ENCODE data around the gene DHCR24.
"Not testable (repeated sequence)": the region's sequence is repeated elsewhere in the genome, so short reads cannot be mapped to it uniquely, and the experiment has no call there.

DHCR24 gene

GRCh38 chr1:54886724-54887664 lies at the start of gene DHCR24:
Gene DHCR24, minus strand, starts transcription at chr1:54887195. Its CDS starts 76 bp downstream, at chr1:54887119.
- DNase-seq (ENCODE audit: low read depth in 3 of 3) = peak; percentile 62 to 77 (median 65)

- DNase-seq (ENCODE audit: low read depth in 3 of 3) = no peak
Measured at GRCh38 chr1:54936791-54937190, 49.8 kb upstream of the DHCR24 start.

- no peak for DNase-seq (ENCODE audit: low read depth in 3 of 3)
Measured at GRCh38 chr1:54934869-54935268, 47.9 kb upstream of the DHCR24 start.

- not testable (repeated sequence) for DNase-seq (ENCODE audit: low read depth in 3 of 3)
Measured at GRCh38 chr1:54934081-54934480, 47.1 kb upstream of the DHCR24 start.

GRCh38 chr1:54931275-54931840 lies 44.4 kb upstream of the DHCR24 start:
- no peak for DNase-seq (ENCODE audit: low read depth in 3 of 3)

GRCh38 chr1:54929700-54930099 lies 42.7 kb upstream of the DHCR24 start:
- DNase-seq (ENCODE audit: low read depth in 3 of 3) = no peak

GRCh38 chr1:54928327-54928726 lies 41.3 kb upstream of the DHCR24 start:
- DNase-seq (ENCODE audit: low read depth in 3 of 3) = no peak

- DNase-seq (ENCODE audit: low read depth in 3 of 3) = no peak
Measured at GRCh38 chr1:54927472-54928240, 40.7 kb upstream of the DHCR24 start.

GRCh38 chr1:54926970-54927369 lies 40.0 kb upstream of the DHCR24 start:
- no peak for DNase-seq (ENCODE audit: low read depth in 3 of 3)

- DNase-seq (ENCODE audit: low read depth in 3 of 3) = no peak
Measured at GRCh38 chr1:54922921-54923421, 36.0 kb upstream of the DHCR24 start.

GRCh38 chr1:54922040-54922761 lies 35.2 kb upstream of the DHCR24 start:
- DNase-seq (ENCODE audit: low read depth in 3 of 3) = no peak

- DNase-seq (ENCODE audit: low read depth in 3 of 3) = no peak
Measured at GRCh38 chr1:54919367-54920359, 32.7 kb upstream of the DHCR24 start.

- DNase-seq (ENCODE audit: low read depth in 3 of 3) = not testable (repeated sequence)
Measured at GRCh38 chr1:54911076-54911475, 24.1 kb upstream of the DHCR24 start.

GRCh38 chr1:54906586-54906985 lies 19.6 kb upstream of the DHCR24 start:
- no peak for DNase-seq (ENCODE audit: low read depth in 3 of 3)

GRCh38 chr1:54904476-54905048 lies 17.6 kb upstream of the DHCR24 start:
- DNase-seq (ENCODE audit: low read depth in 3 of 3) = no peak

- DNase-seq (ENCODE audit: low read depth in 3 of 3) = no peak
Measured at GRCh38 chr1:54894271-54894670, 7.3 kb upstream of the DHCR24 start.

GRCh38 chr1:54892586-54892985 lies 5.6 kb upstream of the DHCR24 start:
- DNase-seq (ENCODE audit: low read depth in 3 of 3) = no peak

- DNase-seq (ENCODE audit: low read depth in 3 of 3) = no peak
Measured at GRCh38 chr1:54889132-54889725, 2.2 kb upstream of the DHCR24 start.

GRCh38 chr1:54888080-54888733 lies 1.2 kb upstream of the DHCR24 start:
- no peak for DNase-seq (ENCODE audit: low read depth in 3 of 3)

Data from stimulated activated CD4-positive, alpha-beta T cell treated with anti-CD3 and anti-CD28 coated beads, TNF-alpha, amount 100 ng/mL, for 48 hours (primary cell).